Upper lobe of left lung (tissue), 6 donors: ENCODE results near the gene DISP1. TPM values are rescaled to one million over a fixed set of nuclear protein-coding genes. Genes with fewer than 3 reads are reported as not detected.
A peak's percentile ranks its signal among the peaks of the same experiment; 100 is the strongest.

Experiments
- ATAC-seq, 2 donors: fragments of 200-7000 bp; cut with Tn5 transposase; one replicate each; pipeline ENCODE4 v1.9.1; 2022; ENCODE audit warnings: mild to moderate bottlenecking in 2 of 2, moderate library complexity in 2 of 2; ENCODE audit not compliant: low FRiP score in 2 of 2
- DNase-seq, 2 donors: peaks; one replicate each; pipeline ENCODE4 v3.0.0-alpha.2; 2019 to 2020
- H3K27ac ChIP-seq, 4 donors: fragments of 200-600 bp; sonication (generic); one replicate each; pipeline ENCODE4 v1.5.1; 2016 to 2019
- H3K27me3 ChIP-seq, 4 donors: fragments of 200-600 bp; sonication (generic); one replicate each; pipeline ENCODE4 v1.5.1; 2017 to 2019
- H3K36me3 ChIP-seq, 4 donors: fragments of 200-600 bp; sonication (generic); one replicate each; pipeline ENCODE4 v1.5.1; 2016 to 2019
- H3K4me1 ChIP-seq, 4 donors: fragments of 200-600 bp; sonication (generic); one replicate each; pipeline ENCODE4 v1.5.1; 2018 to 2019
- H3K4me3 ChIP-seq, 4 donors: fragments of 200-600 bp; sonication (generic); one replicate each; pipeline ENCODE4 v1.5.1; 2017 to 2019; ENCODE audit warnings: mild to moderate bottlenecking in 2 of 4, moderate library complexity in 1 of 4
- H3K9me3 ChIP-seq, 4 donors: fragments of 200-600 bp; sonication (generic); one replicate each; pipeline ENCODE4 v1.5.1; 2018 to 2019
- EP300 ChIP-seq, 4 donors: sonication (generic); formaldehyde crosslinking; IDR thresholded peaks; one replicate each; pipeline ENCODE4 v1.5.1; 2017; ENCODE audit warnings: antibody characterized with exemption in 4 of 4, control low read depth in 2 of 4
- POLR2A ChIP-seq, 4 donors: fragments of 450-650 bp; IDR thresholded peaks; one replicate each; pipeline ENCODE4 v1.5.1; 2016 to 2017; ENCODE audit warnings: antibody characterized with exemption in 4 of 4, mild to moderate bottlenecking in 2 of 4
- POLR2AphosphoS5 ChIP-seq, 2 donors: sonication (generic); formaldehyde crosslinking; IDR thresholded peaks; one replicate each; pipeline ENCODE4 v1.5.1; 2017; ENCODE audit warnings: antibody characterized with exemption in 2 of 2
- WGBS, 2 donors: methylation state at CpG; one replicate each; pipeline ENCODE4 v1.1.5; 2017 to 2018; 5-methylcytosine and 5-hydroxymethylcytosine counted together
- total RNA-seq, 6 donors: library from RNA; depleted of rRNA in 4 of 6; stranded (reverse); fragments of >200 nt in 4 of 6; gene quantifications; one replicate each; pipeline versions ENCODE4 v1.1.0 to v1.2.1, GENCODE V29; 2016 to 2021
- TF ChIP-seq, protein P1 (sequence below), 6 experiments: fragments of 450-650 bp in 4 of 6; fragments of 200-600 bp in 2 of 6; sonication (generic) in 2 of 6; IDR thresholded peaks; one replicate each; pipeline ENCODE4 v1.5.1; 2016 to 2019; ENCODE audit warnings: antibody characterized with exemption in 6 of 6
- donor health status: DM: no; HTN: no; CAD: no; lungs with moderate emphysema.
- donor health status: DM: no; HTN: yes; CAD: no; lungs with severe emphysema.

Gene DISP1
- total RNA-seq, 6 donors from 2014 or later, result 10.5 to 20.1 (median 15.6) TPM

DNA sequence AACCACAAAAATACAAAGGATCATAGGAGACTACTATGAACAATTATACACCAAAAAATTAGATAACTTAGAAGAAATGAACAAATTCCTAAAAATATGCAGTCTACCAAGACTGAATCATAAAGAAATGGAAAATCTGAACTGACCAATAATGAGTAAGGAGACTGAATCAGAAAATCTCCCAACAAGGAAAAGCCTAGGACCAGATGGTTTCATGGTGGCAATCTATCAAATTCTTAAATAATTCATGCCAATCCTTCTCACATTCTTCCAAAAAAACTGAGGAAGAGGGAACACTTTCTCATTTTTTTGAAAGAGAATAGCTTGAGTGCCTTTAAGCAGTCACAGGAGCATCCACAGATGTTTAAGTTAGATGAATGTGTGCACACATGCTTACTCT lies 31.8 kb upstream of the DISP1 start:
- TF ChIP-seq, protein P1, sequence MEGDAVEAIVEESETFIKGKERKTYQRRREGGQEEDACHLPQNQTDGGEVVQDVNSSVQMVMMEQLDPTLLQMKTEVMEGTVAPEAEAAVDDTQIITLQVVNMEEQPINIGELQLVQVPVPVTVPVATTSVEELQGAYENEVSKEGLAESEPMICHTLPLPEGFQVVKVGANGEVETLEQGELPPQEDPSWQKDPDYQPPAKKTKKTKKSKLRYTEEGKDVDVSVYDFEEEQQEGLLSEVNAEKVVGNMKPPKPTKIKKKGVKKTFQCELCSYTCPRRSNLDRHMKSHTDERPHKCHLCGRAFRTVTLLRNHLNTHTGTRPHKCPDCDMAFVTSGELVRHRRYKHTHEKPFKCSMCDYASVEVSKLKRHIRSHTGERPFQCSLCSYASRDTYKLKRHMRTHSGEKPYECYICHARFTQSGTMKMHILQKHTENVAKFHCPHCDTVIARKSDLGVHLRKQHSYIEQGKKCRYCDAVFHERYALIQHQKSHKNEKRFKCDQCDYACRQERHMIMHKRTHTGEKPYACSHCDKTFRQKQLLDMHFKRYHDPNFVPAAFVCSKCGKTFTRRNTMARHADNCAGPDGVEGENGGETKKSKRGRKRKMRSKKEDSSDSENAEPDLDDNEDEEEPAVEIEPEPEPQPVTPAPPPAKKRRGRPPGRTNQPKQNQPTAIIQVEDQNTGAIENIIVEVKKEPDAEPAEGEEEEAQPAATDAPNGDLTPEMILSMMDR (IDR thresholded peaks at IDR 0.05), result no peak
- TF ChIP-seq POLR2AphosphoS5 (IDR thresholded peaks at IDR 0.05) (no peak), POLR2A (IDR thresholded peaks at IDR 0.05) (no peak), EP300 (IDR thresholded peaks at IDR 0.05) (no peak)
- H3K27me3 ChIP-seq, result no peaks in the 10 kb centered on the region
- H3K4me1 ChIP-seq, result peaks cover 6 to 27% (median 21%) of the 10 kb centered on the region in 4 donors
- no peak for DNase-seq
- no peaks in the 10 kb centered on the region for H3K36me3 ChIP-seq
- H3K9me3 ChIP-seq, result no peaks in the 10 kb centered on the region
- H3K27ac ChIP-seq, result no peak overlapping the region
- ATAC-seq, result no peak
- H3K4me3 ChIP-seq, result no peak overlapping the region

DNA sequence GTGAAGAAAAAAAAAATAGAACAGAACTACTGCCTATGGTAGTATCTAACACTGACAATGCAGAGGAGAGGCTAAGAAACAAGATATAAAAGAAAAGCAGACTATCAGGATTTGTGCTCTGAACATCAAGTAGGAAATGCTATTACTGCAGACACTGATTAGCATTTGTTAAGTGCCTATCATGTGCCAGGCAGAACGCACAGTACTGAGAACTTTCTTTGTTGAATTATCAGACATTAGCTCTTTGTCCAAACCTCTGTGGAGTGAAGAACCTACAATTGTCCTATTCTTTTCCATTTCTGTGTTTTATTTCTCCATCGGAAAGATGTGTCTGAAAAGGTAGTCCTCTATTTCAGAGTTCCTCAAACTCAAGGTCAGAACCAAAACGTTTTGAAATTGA lies 30.5 kb upstream of the DISP1 start:
- no peaks in the 10 kb centered on the region for H3K27me3 ChIP-seq
- TF ChIP-seq POLR2AphosphoS5 (IDR thresholded peaks at IDR 0.05) (no peak), EP300 (IDR thresholded peaks at IDR 0.05) (no peak), POLR2A (IDR thresholded peaks at IDR 0.05) (no peak)
- TF ChIP-seq, protein P1 (IDR thresholded peaks at IDR 0.05), result no peak
- peaks cover 6 to 24% (median 21%) of the 10 kb centered on the region in 4 donors for H3K4me1 ChIP-seq
- no peaks in the 10 kb centered on the region for H3K36me3 ChIP-seq
- ATAC-seq, result no peak
- H3K4me3 ChIP-seq, result no peak overlapping the region
- WGBS, 2 donors, result 37 to 38% methylated on average over 3 of the region's 3 CpGs
- H3K9me3 ChIP-seq, result no peaks in the 10 kb centered on the region
- DNase-seq, result no peak
- no peak overlapping the region for H3K27ac ChIP-seq

GRCh38 chr1:222784916-222785315 lies 29.9 kb upstream of the DISP1 start:
- H3K36me3 ChIP-seq, result no peaks in the 10 kb centered on the region
- TF ChIP-seq POLR2A (IDR thresholded peaks at IDR 0.05) (no peak), POLR2AphosphoS5 (IDR thresholded peaks at IDR 0.05) (no peak), EP300 (IDR thresholded peaks at IDR 0.05) (no peak)
- no peaks in the 10 kb centered on the region for H3K9me3 ChIP-seq
- H3K27ac ChIP-seq, result no peak overlapping the region
- no peak overlapping the region for H3K4me3 ChIP-seq
- DNase-seq (no peak), ATAC-seq (no peak)
- peaks cover 6 to 24% (median 21%) of the 10 kb centered on the region in 4 donors for H3K4me1 ChIP-seq
- 3 to 4% methylated on average over 2 of the region's 2 CpGs for WGBS, 2 donors
- no peaks in the 10 kb centered on the region for H3K27me3 ChIP-seq

- Histone ChIP-seq H3K27ac (no peak overlapping the region), H3K4me3 (no peak overlapping the region)
- TF ChIP-seq, protein P1 (IDR thresholded peaks at IDR 0.05), result no peak
- TF ChIP-seq EP300 (IDR thresholded peaks at IDR 0.05), result no peak
- TF ChIP-seq POLR2A (IDR thresholded peaks at IDR 0.05), result no peak
- no peak for TF ChIP-seq POLR2AphosphoS5 (IDR thresholded peaks at IDR 0.05)
Observed at GRCh38 chr1:222785529-222785928, 29.3 kb upstream of the DISP1 start.

GRCh38 chr1:222786121-222786520 lies 28.7 kb upstream of the DISP1 start:
- H3K4me3 ChIP-seq, result no peak overlapping the region
- no peak overlapping the region for H3K27ac ChIP-seq
- ATAC-seq, result no peak
- no peaks in the 10 kb centered on the region for H3K27me3 ChIP-seq
- TF ChIP-seq POLR2A (IDR thresholded peaks at IDR 0.05), result no peak
- 25 to 71% methylated on average over 1 of the region's 1 CpG for WGBS, 2 donors
- no peaks in the 10 kb centered on the region for H3K9me3 ChIP-seq
- peaks cover 6 to 24% (median 21%) of the 10 kb centered on the region in 4 donors for H3K4me1 ChIP-seq
- no peak for DNase-seq
- H3K36me3 ChIP-seq, result no peaks in the 10 kb centered on the region

More at GRCh38 chr1:222785529-222785928, 29.3 kb upstream of the DISP1 start:
- WGBS, 2 donors, result 52 to 56% methylated on average over 2 of the region's 2 CpGs
- peaks cover 6 to 24% (median 21%) of the 10 kb centered on the region in 4 donors for H3K4me1 ChIP-seq
- no peaks in the 10 kb centered on the region for H3K36me3 ChIP-seq
- no peaks in the 10 kb centered on the region for H3K9me3 ChIP-seq
- no peak for ATAC-seq
- no peak for DNase-seq
- no peaks in the 10 kb centered on the region for H3K27me3 ChIP-seq

DNA sequence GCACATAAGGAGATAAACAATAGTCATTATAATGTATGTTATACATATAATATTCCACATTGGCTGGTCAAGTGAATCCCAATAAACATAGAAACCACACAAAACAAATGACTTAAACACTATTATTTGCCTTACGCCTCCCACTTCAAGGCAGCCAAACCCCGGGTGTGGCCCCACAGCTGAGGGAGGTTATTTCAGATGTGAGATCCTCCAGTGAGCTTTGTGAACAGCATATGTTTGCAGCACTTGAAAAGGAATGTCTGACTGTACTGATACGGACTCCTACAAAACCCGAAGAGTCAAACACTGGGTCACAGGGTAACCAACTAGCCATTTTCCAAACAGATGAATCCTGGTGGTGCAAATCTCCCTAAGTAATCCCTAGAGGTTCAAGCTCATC lies 27.1 kb upstream of the DISP1 start:
- no peak overlapping the region for H3K4me3 ChIP-seq
- H3K4me1 ChIP-seq, result peaks cover 6 to 24% (median 21%) of the 10 kb centered on the region in 4 donors
- no peaks in the 10 kb centered on the region for H3K9me3 ChIP-seq
- 77 to 85% methylated on average over 4 of the region's 4 CpGs for WGBS, 2 donors
- no peaks in the 10 kb centered on the region for H3K36me3 ChIP-seq
- no peak overlapping the region for H3K27ac ChIP-seq
- DNase-seq (no peak), ATAC-seq (peak in 1 of 2 donors; percentile 58)
- H3K27me3 ChIP-seq, result no peaks in the 10 kb centered on the region
- TF ChIP-seq, protein P1 (IDR thresholded peaks at IDR 0.05), result no peak
